ENCODE measurements around the gene EMX1.

Gene EMX1

GRCh38 chr2:72946466-72946865, 29.1 kb downstream of the EMX1 start:
- DNase-seq = no peak

- no peak for DNase-seq
Observed at GRCh38 chr2:72947952-72948830, 30.9 kb downstream of the EMX1 start.

- DNase-seq = no peak
Observed at GRCh38 chr2:72949045-72949444, 31.7 kb downstream of the EMX1 start.

GRCh38 chr2:72949642-72950041, 32.3 kb downstream of the EMX1 start:
- DNase-seq = no peak

- no peak for DNase-seq
Observed at GRCh38 chr2:72950558-72951255, 33.4 kb downstream of the EMX1 start.

GRCh38 chr2:72951303-72952095, 34.2 kb downstream of the EMX1 start:
- DNase-seq = no peak

GRCh38 chr2:72952110-72952823, 34.9 kb downstream of the EMX1 start:
- DNase-seq = no peak

GRCh38 chr2:72952961-72953360, 35.6 kb downstream of the EMX1 start:
- no peak for DNase-seq

- DNase-seq = no peak
Observed at GRCh38 chr2:72953528-72953927, 36.2 kb downstream of the EMX1 start.

- no peak for DNase-seq
Observed at GRCh38 chr2:72953976-72954375, 36.7 kb downstream of the EMX1 start.

- DNase-seq = no peak
Observed at GRCh38 chr2:72954376-72955227, 37.3 kb downstream of the EMX1 start.

GRCh38 chr2:72955228-72956049, 38.1 kb downstream of the EMX1 start:
- no peak for DNase-seq

GRCh38 chr2:72956050-72956395, 38.7 kb downstream of the EMX1 start:
- no peak for DNase-seq

- peak; percentile 7 for DNase-seq
Observed at GRCh38 chr2:72956936-72957335, 39.6 kb downstream of the EMX1 start.

GRCh38 chr2:72958542-72959385, 41.4 kb downstream of the EMX1 start:
- no peak for DNase-seq

GRCh38 chr2:72959554-72959953, 42.2 kb downstream of the EMX1 start:
- DNase-seq = no peak

- no peak for DNase-seq
Observed at GRCh38 chr2:72959995-72960981, 43.0 kb downstream of the EMX1 start.

- no peak for DNase-seq
Observed at GRCh38 chr2:72961036-72961720, 43.9 kb downstream of the EMX1 start.

All from midbrain (tissue), 1 donor.